Measurements from ENCODE around the gene ENOPH1. TPM values are rescaled to one million over a fixed set of nuclear protein-coding genes. Genes with fewer than 3 reads are reported as not detected.
A peak's percentile ranks its signal among the peaks of the same experiment; 100 is the strongest.
"Not testable (repeated sequence)": the region's sequence is repeated elsewhere in the genome, so short reads cannot be mapped to it uniquely, and the experiment has no call there.

Gene ENOPH1
- total RNA-seq, 1 donor from 2014 or later = 23.7 TPM

DNA sequence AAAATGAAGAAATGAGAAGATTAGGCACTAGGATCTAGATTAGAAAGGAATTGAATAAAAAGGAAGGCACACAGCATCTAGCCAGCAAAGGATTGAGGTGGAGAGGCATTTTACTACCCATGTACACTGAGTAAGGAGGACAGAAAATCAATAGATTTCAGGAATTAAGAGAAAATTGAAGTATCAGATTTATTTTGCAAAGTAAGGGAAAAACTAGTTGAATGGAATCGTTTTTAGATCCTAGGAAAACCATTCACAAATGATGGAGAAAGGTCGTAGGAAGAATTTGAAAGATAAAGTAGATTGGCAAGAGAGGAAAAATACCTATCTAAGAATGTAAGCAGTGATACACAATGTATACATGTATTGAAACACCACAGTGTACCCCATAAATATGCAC is 31.3 kb downstream of the ENOPH1 start:
- Histone ChIP-seq H3K27ac (no peak overlapping the region), H3K27me3 (ENCODE audit: low read depth) (no peaks in the 10 kb centered on the region), H3K4me1 (peaks cover 5% of the 10 kb centered on the region), H3K4me3 (no peak overlapping the region), H3K36me3 (peaks cover 43% of the 10 kb centered on the region), H3K9me3 (no peaks in the 10 kb centered on the region)
- TF ChIP-seq, protein P1, sequence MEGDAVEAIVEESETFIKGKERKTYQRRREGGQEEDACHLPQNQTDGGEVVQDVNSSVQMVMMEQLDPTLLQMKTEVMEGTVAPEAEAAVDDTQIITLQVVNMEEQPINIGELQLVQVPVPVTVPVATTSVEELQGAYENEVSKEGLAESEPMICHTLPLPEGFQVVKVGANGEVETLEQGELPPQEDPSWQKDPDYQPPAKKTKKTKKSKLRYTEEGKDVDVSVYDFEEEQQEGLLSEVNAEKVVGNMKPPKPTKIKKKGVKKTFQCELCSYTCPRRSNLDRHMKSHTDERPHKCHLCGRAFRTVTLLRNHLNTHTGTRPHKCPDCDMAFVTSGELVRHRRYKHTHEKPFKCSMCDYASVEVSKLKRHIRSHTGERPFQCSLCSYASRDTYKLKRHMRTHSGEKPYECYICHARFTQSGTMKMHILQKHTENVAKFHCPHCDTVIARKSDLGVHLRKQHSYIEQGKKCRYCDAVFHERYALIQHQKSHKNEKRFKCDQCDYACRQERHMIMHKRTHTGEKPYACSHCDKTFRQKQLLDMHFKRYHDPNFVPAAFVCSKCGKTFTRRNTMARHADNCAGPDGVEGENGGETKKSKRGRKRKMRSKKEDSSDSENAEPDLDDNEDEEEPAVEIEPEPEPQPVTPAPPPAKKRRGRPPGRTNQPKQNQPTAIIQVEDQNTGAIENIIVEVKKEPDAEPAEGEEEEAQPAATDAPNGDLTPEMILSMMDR (IDR thresholded peaks at IDR 0.05) = no peak
- no peak for ATAC-seq
- intact Hi-C loops (cut with DNase I) = loop anchor here (10.0 kb wide), 1 partner anchor 273 kb away; no protein-coding TSS in a partner anchor
- no peak for DNase-seq

DNA sequence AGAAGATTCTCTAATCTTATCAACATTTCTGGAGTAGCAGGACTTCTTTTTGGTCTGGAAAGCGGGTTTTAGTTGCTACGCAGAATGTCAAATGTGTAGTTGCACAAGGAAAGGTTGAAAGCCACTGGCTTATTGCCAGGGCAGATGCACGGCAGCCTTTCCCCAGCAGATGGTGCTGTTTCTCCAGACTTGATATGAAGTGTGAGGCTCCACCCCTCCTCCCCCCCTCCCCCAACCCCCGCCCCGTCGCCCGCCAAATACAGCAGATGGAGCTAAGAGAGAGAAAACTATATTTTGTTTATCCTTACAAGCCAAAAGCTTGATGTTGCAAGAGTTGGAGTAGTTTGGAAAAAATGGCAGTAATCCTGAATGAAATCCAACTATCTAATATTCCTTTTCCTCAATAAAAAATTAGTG is 32.0 kb downstream of the ENOPH1 start:
- no peak overlapping the region for H3K4me3 ChIP-seq
- H3K27me3 ChIP-seq (ENCODE audit: low read depth) = no peaks in the 10 kb centered on the region
- ATAC-seq (peak; percentile 89 to 91), DNase-seq (peak; percentile 77)
- intact Hi-C loops (cut with DNase I) = loop anchor here (10.0 kb wide), 1 partner anchor 272 kb away; no protein-coding TSS in a partner anchor
- peaks cover 36% of the 10 kb centered on the region for H3K36me3 ChIP-seq
- H3K4me1 ChIP-seq = peaks cover 5% of the 10 kb centered on the region
- no peaks in the 10 kb centered on the region for H3K9me3 ChIP-seq
- TF ChIP-seq, protein P1 (IDR thresholded peaks at IDR 0.05) = peak; percentile 87
- no peak overlapping the region for H3K27ac ChIP-seq

DNA sequence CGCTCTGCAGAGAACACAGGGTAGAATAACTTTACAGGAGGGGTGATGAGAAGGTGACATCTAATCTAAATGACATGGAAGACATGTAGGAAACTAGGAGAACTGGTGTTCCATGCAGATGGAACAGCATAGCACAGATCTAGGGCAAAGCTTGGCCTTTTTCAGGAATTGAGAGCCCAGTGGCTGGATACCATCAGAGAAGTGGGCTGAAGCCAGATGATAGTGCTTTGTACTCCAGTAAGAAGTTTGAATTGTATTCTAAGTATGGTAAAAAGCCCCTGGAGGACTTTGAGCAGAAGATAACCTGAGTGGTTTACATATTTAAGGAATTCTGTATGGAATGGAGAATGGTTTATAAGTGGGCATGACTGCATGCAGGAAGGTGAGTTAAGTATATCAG is 32.8 kb downstream of the ENOPH1 start:
- Histone ChIP-seq H3K4me1 (peaks cover 5% of the 10 kb centered on the region), H3K27me3 (ENCODE audit: low read depth) (no peaks in the 10 kb centered on the region), H3K36me3 (peaks cover 28% of the 10 kb centered on the region), H3K27ac (no peak overlapping the region), H3K9me3 (no peaks in the 10 kb centered on the region), H3K4me3 (no peak overlapping the region)
- TF ChIP-seq, protein P1 (IDR thresholded peaks at IDR 0.05) = no peak
- ATAC-seq (peak in 1 of 2 donors; percentile 45), DNase-seq (no peak)
- intact Hi-C loops (cut with DNase I) = loop anchor here (10.0 kb wide), 1 partner anchor 272 kb away; no protein-coding TSS in a partner anchor

DNA sequence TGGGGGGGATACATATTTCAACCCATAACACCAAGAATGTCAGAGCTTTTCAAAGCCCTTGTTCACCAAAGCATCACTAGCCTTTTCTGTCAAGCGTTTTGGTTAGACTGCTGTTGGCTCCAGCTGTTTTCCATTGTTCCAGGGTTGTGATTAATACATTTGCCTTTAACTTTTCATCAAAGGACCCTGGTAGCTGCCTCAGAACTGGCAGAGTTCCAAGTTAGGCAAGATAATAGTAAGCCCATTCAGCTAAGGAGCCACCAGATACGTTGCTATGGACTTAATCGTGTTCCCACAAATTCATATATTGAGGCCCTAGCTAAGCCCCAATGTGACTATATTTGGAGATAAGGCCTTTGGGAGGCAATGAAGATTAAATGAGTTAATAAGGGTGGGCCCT is 37.1 kb downstream of the ENOPH1 start:
- peaks cover 5% of the 10 kb centered on the region for H3K4me1 ChIP-seq
- H3K9me3 ChIP-seq = no peaks in the 10 kb centered on the region
- no peak overlapping the region for H3K27ac ChIP-seq
- H3K4me3 ChIP-seq = no peak overlapping the region
- H3K36me3 ChIP-seq = no peaks in the 10 kb centered on the region
- no peak for DNase-seq
- H3K27me3 ChIP-seq (ENCODE audit: low read depth) = no peaks in the 10 kb centered on the region
- ATAC-seq = no peak
- TF ChIP-seq, protein P1 (IDR thresholded peaks at IDR 0.05) = no peak
- intact Hi-C loops (cut with DNase I) = loop anchor here (10.0 kb wide), 1 partner anchor 267 kb away; no protein-coding TSS in a partner anchor

DNA sequence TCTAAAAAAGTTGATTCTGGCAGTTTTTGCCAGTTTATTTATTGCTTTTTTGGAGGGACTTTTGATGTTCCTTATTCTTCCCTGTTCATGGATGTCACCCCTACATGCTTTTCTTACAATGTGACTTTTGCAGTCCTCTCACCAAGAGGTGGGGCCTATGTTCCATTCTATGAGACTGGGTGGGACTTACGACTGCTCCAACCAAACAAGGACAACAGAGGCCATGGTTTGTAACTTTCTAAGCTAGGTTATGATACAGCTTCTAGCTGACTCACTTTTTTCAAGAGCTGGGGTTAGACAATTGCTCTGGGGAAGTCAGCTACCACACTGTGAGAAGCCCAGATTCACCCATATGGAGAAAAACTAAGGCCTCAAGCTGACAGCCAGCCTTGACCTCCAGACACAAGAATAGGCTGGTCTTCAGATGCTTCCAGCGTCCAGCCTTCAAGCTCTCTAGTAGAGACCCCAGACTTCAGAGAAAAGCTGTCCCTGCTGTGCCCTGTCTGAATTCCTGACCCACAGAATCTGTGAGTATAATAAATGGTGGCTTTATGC is 39.5 kb downstream of the ENOPH1 start:
- TF ChIP-seq, protein P1 (IDR thresholded peaks at IDR 0.05) = no peak
- ATAC-seq (no peak), DNase-seq (no peak)
- Histone ChIP-seq H3K4me1 (no peaks in the 10 kb centered on the region), H3K9me3 (no peaks in the 10 kb centered on the region), H3K36me3 (no peaks in the 10 kb centered on the region), H3K27ac (no peak overlapping the region), H3K4me3 (no peak overlapping the region), H3K27me3 (ENCODE audit: low read depth) (no peaks in the 10 kb centered on the region)
- intact Hi-C loops (cut with DNase I) = loop anchor here (10.0 kb wide), 1 partner anchor 265 kb away; no protein-coding TSS in a partner anchor

DNA sequence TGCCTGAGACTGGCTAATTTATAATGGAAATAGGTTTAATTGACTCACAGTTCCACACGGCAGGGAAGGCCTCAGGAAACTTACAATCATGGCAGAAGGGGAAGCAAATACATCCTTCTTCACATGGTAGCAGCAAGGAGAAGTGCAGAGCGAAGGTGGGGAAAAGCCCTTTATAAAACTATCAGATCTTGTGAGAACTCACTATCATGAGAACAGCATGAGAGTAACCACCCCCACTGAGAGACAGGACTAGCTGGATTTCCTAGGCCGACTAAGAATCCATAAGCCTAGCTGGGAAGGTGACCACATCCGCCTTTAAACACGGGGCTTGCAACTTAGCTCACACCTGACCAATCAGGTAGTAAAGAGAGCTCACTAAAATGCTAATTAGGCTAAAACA is 42.7 kb downstream of the ENOPH1 start:
- intact Hi-C loops (cut with DNase I); H3K4me1 ChIP-seq; H3K27ac ChIP-seq; ATAC-seq; H3K4me3 ChIP-seq; H3K9me3 ChIP-seq; DNase-seq; H3K27me3 ChIP-seq (ENCODE audit: low read depth); H3K36me3 ChIP-seq: not testable (repeated sequence)

All from lower lobe of right lung (tissue), 2 donors.